ENCODE measurements around the gene THUMPD3. TPM values are rescaled to one million over a fixed set of nuclear protein-coding genes. Genes with fewer than 3 reads are reported as not detected.

THUMPD3 gene
- total RNA-seq, 2 experiments from 2014 or later, result 46.6 to 49.9 TPM

DNA sequence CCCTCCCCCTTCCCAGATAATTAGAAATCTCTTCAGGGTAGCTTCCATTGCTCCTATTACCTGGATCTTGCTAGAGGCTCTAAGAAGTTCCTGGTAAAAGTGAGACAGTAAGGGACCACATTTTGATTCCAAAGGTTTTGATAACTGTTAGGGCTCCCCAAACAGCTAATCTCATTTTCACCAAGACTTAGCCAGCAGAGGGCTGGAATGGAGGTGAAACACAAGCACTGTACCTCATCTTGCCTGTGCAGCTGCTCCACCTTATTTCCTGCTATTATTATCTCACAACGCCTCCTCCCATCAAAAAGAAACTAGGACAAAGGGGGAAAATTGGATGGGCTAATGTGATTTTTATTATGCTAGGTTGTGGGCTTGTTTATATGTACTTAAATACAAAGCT lies 41.8 kb downstream of the THUMPD3 start:
- no peak overlapping the region for H3K27ac Mint-ChIP-seq
- DNase-seq (no peak), ATAC-seq (ENCODE audit: low read depth) (no peak)
- POLR2A ChIA-PET, result interaction anchor here (0.7 to 1.5 kb wide), 2 partner anchors 8 to 234 kb away, joined by 4 to 5 read pairs; no protein-coding TSS in a partner anchor
- peaks cover 16% of the 10 kb centered on the region for H3K36me3 Mint-ChIP-seq
- H3K4me1 Mint-ChIP-seq, result peaks cover 53% of the 10 kb centered on the region
- H3K4me3 Mint-ChIP-seq, result peak overlapping the region; percentile 22
- no peaks in the 10 kb centered on the region for H3K27me3 Mint-ChIP-seq
- peaks cover under 1% of the 10 kb centered on the region for H3K9me3 Mint-ChIP-seq

- POLR2A ChIA-PET, result interaction anchor here (1.5 kb wide), 1 partner anchor 9 kb away, joined by 5 read pairs; no protein-coding TSS in a partner anchor
- peaks cover 52% of the 10 kb centered on the region for H3K4me1 Mint-ChIP-seq
- no peak overlapping the region for H3K4me3 Mint-ChIP-seq
- no peaks in the 10 kb centered on the region for H3K27me3 Mint-ChIP-seq
- DNase-seq, result no peak
- H3K36me3 Mint-ChIP-seq, result peaks cover 20% of the 10 kb centered on the region
- ATAC-seq (ENCODE audit: low read depth), result no peak
- H3K27ac Mint-ChIP-seq, result no peak overlapping the region
- peaks cover 2% of the 10 kb centered on the region for H3K9me3 Mint-ChIP-seq
These were observed 42.9 kb downstream of the THUMPD3 start for GRCh38 chr3:9405756-9406155.

DNA sequence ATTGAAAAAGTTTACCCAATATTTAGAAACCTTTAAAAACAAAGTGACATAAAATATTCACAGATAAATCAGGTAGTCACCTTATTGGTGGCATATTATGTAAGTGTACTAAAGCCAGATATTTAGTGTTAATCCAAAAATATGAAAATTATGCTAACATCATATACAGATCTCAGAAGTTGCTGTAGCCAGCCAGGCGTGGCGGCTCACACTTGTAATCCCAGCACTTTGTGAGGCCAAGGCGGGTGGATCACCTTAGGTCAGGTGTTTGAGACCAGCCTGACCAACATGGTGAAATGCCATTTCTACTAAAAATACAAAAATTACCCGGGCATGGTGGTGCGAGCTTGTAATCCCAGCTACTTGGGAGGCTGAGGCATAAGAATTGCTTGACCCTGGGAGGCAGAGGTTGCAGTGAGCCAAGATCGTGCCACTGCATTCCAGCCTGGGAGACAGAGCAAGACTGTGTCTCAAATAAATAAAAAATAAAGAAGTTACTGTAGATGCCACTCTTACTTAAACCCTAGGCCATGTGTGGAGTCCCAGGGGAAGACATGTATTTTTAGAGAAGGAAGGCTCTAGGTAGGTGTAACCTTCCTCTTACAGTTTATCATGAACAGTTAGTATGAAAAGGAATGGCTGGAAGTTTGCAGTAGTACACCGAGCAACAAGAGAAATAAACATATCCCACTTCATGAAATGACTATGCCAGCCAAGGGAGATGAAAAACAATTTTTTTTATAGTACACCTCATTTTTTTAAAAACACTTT lies 44.2 kb downstream of the THUMPD3 start:
- POLR2A ChIA-PET, result no interaction called here
- Mint-ChIP-seq H3K9me3 (peaks cover 2% of the 10 kb centered on the region), H3K4me3 (no peak overlapping the region), H3K27ac (no peak overlapping the region), H3K36me3 (peaks cover 22% of the 10 kb centered on the region), H3K4me1 (peaks cover 43% of the 10 kb centered on the region), H3K27me3 (no peaks in the 10 kb centered on the region)
- ATAC-seq (ENCODE audit: low read depth) (no peak), DNase-seq (no peak)

GRCh38 chr3:9408061-9408460 lies 45.2 kb downstream of the THUMPD3 start:
- DNase-seq (no peak), ATAC-seq (ENCODE audit: low read depth) (no peak)
- no peak overlapping the region for H3K27ac Mint-ChIP-seq
- POLR2A ChIA-PET, result no interaction called here
- H3K27me3 Mint-ChIP-seq, result no peaks in the 10 kb centered on the region
- peaks cover 20% of the 10 kb centered on the region for H3K36me3 Mint-ChIP-seq
- no peak overlapping the region for H3K4me3 Mint-ChIP-seq
- H3K9me3 Mint-ChIP-seq, result peaks cover 2% of the 10 kb centered on the region
- H3K4me1 Mint-ChIP-seq, result peaks cover 38% of the 10 kb centered on the region

DNA sequence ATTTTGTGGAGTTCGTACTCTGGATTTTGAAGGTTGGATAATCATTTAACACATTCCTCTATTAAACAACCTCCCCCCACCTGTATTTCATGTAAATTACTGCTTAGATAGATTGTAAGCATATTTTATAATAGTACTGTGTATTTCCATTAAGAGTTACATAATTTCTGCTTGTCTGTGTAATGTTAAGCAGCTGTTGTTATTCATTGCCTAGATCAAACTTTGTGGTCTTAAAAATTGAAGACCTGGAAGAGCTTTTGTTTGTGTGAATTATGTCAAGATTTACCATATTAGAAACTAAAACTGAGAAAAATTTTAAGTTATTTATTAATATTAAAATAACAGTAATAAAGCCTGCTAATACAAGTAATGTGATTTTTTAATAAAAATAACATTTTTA lies 45.7 kb downstream of the THUMPD3 start:
- H3K4me1 Mint-ChIP-seq, result peaks cover 38% of the 10 kb centered on the region
- ATAC-seq (ENCODE audit: low read depth), result no peak
- DNase-seq, result no peak
- no peaks in the 10 kb centered on the region for H3K27me3 Mint-ChIP-seq
- POLR2A ChIA-PET, result no interaction called here
- peaks cover 4% of the 10 kb centered on the region for H3K9me3 Mint-ChIP-seq
- peaks cover 23% of the 10 kb centered on the region for H3K36me3 Mint-ChIP-seq
- H3K4me3 Mint-ChIP-seq, result no peak overlapping the region
- no peak overlapping the region for H3K27ac Mint-ChIP-seq

- no peaks in the 10 kb centered on the region for H3K27me3 Mint-ChIP-seq
- H3K9me3 Mint-ChIP-seq, result peaks cover 4% of the 10 kb centered on the region
- H3K4me1 Mint-ChIP-seq, result peaks cover 36% of the 10 kb centered on the region
- DNase-seq (no peak), ATAC-seq (ENCODE audit: low read depth) (no peak)
- no peak overlapping the region for H3K27ac Mint-ChIP-seq
- POLR2A ChIA-PET, result interaction anchor here (0.7 kb wide), 1 partner anchor 608 kb away, joined by 3 read pairs; no protein-coding TSS in a partner anchor
- H3K4me3 Mint-ChIP-seq, result no peak overlapping the region
- peaks cover 28% of the 10 kb centered on the region for H3K36me3 Mint-ChIP-seq
These were observed 47.4 kb downstream of the THUMPD3 start for GRCh38 chr3:9409981-9410854.

DNA sequence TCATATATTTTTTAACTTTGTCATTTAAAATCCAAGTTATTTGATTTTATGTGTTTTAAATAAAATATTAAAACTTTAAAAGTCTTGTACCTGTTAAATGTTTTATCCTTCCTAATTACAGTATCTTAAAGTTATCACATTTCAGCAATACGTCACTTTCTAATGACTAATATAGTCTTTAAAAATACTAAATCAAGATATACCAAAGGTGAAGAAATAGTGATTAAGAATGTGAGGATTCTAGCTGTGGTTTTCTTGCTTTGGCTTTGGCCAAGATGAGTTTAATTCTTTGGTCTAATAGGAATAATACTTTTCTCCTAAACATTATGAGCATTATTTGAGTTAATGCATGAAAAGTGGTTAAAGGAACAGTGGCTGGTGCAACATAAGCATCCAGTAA lies 48.4 kb downstream of the THUMPD3 start:
- Mint-ChIP-seq H3K27me3 (no peaks in the 10 kb centered on the region), H3K36me3 (peaks cover 33% of the 10 kb centered on the region), H3K27ac (no peak overlapping the region)

DNA sequence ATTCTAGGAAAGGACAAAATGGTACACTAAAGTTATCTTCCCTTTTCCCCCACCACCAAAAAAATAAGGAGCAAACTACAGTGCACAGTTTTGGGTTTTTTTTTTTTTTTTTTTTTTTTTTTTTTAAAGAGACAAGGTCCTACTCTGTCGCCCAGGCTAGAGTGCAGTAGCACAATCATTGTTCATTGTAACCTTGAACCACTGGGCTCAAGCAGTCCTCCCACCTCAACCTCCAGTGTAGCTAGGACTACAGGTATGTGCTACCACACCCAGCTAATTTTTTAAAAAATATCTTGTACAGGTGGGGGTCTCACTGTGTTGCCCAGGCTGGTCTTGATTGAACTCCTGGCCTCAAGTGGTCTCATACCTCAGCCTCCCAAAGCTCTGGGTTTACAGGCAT lies 49.4 kb downstream of the THUMPD3 start:
- no peak for ATAC-seq (ENCODE audit: low read depth)
- Mint-ChIP-seq H3K4me1 (peaks cover 33% of the 10 kb centered on the region), H3K4me3 (no peak overlapping the region), H3K36me3 (peaks cover 39% of the 10 kb centered on the region), H3K27me3 (no peaks in the 10 kb centered on the region), H3K9me3 (peaks cover 4% of the 10 kb centered on the region), H3K27ac (no peak overlapping the region)
- no peak for DNase-seq
- POLR2A ChIA-PET, result interaction anchor here (1.1 kb wide), 1 partner anchor 16 kb away, joined by 3 read pairs; no protein-coding TSS in a partner anchor

More for the DNA sequence above, 48.4 kb downstream of the THUMPD3 start:
- POLR2A ChIA-PET, result interaction anchor here (0.7 to 1.1 kb wide), 2 partner anchors 15 to 607 kb away, joined by 3 read pairs; no protein-coding TSS in a partner anchor
- ATAC-seq (ENCODE audit: low read depth) (no peak), DNase-seq (no peak)
- Mint-ChIP-seq H3K4me3 (no peak overlapping the region), H3K9me3 (peaks cover 4% of the 10 kb centered on the region), H3K4me1 (peaks cover 34% of the 10 kb centered on the region)

DNA sequence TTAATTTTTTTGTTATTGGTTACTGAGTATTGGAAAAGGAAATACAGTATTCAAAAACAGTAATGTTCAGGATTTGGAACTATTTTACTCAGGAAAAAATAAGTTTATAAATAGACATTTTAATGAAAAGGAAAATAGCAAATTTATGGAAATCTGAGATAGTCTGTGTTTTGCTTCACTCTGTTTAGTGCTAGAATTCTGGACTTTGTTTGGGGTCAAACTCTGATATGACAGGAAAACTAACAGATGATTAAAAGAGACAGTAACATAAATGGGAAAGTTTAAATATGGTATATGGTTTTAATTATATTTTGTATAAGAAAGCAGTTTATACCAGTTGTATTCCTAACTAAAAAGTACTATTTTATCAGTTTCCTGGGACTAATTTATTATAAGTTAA lies 52.0 kb downstream of the THUMPD3 start:
- DNase-seq, result no peak
- POLR2A ChIA-PET, result no interaction called here
- Mint-ChIP-seq H3K27me3 (no peaks in the 10 kb centered on the region), H3K36me3 (peaks cover 25% of the 10 kb centered on the region), H3K9me3 (peaks cover 2% of the 10 kb centered on the region), H3K4me3 (no peak overlapping the region), H3K4me1 (peaks cover 27% of the 10 kb centered on the region), H3K27ac (no peak overlapping the region)
- no peak for ATAC-seq (ENCODE audit: low read depth)

DNA sequence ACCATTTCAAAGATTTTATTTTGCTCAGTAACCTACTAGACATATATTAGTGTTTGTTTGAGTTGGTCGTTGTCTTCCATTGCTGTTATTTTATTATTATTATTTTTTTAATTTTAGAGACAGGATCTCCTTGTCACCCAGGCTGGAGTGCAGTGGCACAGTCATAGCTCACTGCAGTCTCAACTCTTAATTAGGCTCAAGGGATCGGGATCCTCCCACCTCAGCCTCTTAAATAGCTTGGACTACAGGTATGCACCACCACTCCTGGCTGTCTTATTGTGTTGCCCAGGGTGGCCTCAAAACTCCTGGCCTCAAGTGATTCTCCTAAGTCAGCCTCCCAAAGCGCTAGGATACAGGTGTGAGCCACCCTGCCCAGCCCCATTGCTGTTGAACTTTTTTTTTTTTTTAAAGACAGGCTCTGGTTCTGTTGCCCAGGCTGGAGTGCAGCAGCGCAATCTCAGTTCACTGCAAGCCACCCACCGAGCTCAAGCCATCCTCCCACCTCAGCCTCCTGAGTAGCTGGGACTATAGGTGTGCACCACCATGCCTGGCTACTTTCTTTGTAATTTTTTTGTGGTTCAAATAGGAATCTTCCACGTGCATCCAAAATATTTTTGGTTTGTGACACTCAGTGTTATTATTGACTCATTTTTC lies 52.8 kb downstream of the THUMPD3 start:
- Mint-ChIP-seq H3K27me3 (no peaks in the 10 kb centered on the region), H3K4me1 (peaks cover 28% of the 10 kb centered on the region), H3K27ac (no peak overlapping the region), H3K9me3 (peaks cover 2% of the 10 kb centered on the region), H3K4me3 (no peak overlapping the region), H3K36me3 (peaks cover 23% of the 10 kb centered on the region)
- DNase-seq, result no peak
- no peak for ATAC-seq (ENCODE audit: low read depth)
- POLR2A ChIA-PET, result interaction anchor here (0.7 to 1.1 kb wide), 4 partner anchors 17 to 580 kb away, joined by 3 to 4 read pairs (median 4); no protein-coding TSS in a partner anchor

- no peak overlapping the region for H3K27ac Mint-ChIP-seq
- POLR2A ChIA-PET, result interaction anchor here (0.7 to 1.1 kb wide), 4 partner anchors 17 to 579 kb away, joined by 3 to 4 read pairs (median 4); no protein-coding TSS in a partner anchor
- H3K4me1 Mint-ChIP-seq, result peaks cover 33% of the 10 kb centered on the region
- H3K9me3 Mint-ChIP-seq, result peaks cover 2% of the 10 kb centered on the region
- no peak for DNase-seq
- peaks cover 23% of the 10 kb centered on the region for H3K36me3 Mint-ChIP-seq
- no peak overlapping the region for H3K4me3 Mint-ChIP-seq
- no peak for ATAC-seq (ENCODE audit: low read depth)
- no peaks in the 10 kb centered on the region for H3K27me3 Mint-ChIP-seq
These were observed 53.4 kb downstream of the THUMPD3 start for GRCh38 chr3:9416139-9416780.

DNA sequence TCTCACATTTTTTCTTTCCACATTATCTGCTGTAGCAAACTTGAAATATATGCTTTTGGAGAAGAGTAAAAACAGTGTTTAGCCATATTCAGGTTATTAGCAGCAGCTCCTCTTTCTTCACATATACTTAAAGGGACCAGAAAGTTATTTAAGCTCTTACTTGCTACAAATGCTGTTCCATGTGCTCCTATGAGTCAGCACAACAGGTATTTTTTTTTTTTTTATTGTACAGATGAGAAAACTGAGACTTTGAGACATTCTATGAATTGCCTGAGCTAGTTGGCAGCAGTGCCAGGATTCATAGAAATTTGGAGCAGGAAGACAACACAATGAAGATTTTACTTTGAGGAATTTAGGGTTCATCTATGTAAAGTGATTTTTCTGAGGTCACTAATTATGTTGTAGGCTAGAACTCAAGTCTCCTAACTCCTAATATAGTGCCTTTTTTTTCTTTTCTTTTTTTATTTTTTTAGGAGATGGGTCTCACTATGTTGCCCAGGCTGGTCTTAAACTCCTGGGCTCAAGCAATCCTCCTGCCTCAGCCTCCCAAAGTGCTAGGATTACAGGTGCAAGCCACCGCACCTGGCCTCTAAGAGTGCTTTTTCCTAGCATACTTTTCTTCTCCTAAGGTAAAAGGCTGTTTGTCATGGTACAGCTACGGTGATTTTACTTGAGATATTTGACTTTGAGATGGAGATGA lies 58.1 kb downstream of the THUMPD3 start:
- Mint-ChIP-seq H3K27me3 (no peaks in the 10 kb centered on the region), H3K4me1 (peaks cover 36% of the 10 kb centered on the region), H3K4me3 (no peak overlapping the region), H3K36me3 (peaks cover 13% of the 10 kb centered on the region), H3K27ac (peak overlapping the region; percentile 12), H3K9me3 (no peaks in the 10 kb centered on the region)
- ATAC-seq (ENCODE audit: low read depth), result no peak
- POLR2A ChIA-PET, result interaction anchor here (0.8 to 2.5 kb wide), 2 partner anchors 24 to 67 kb away, joined by 3 to 12 read pairs; partner anchors contain the start of gene SETD5
- no peak for DNase-seq

Measured in activated naive CD8-positive, alpha-beta T cell treated with anti-CD3 and anti-CD28 coated beads, Interleukin-2, amount 10 ng/mL, durations not matched to agents 7 days and 5 days (primary cell).